B cell (primary cell): ENCODE results near the gene STX4. TPM values are rescaled to one million over a fixed set of nuclear protein-coding genes. Genes with fewer than 3 reads are reported as not detected.

ENCODE experiments used
- ATAC-seq: fragments of 200-7000 bp; cut with Tn5 transposase; one replicate; pipeline ENCODE4 v1.10.0; 2021; ENCODE audit warnings: low read depth, mild to moderate bottlenecking, moderate number of reproducible peaks, moderate library complexity
- CTCF ChIA-PET: fragments of 350-600 bp; sonication (Branson Sonifier 250); formaldehyde crosslinking; loops from one replicate; lab custom pipeline; 2021; ENCODE audit warnings: antibody characterized with exemption, inconsistent platforms; lab: Charles Lee
- POLR2A ChIA-PET: fragments of 350-600 bp; sonication (Branson Sonifier 250); formaldehyde crosslinking; loops from one replicate; lab custom pipeline; 2021; ENCODE audit warnings: antibody characterized with exemption; lab: Charles Lee
- DNase-seq: peaks from one replicate; pipeline ENCODE4 v3.0.0; 2013
- H2AFZ ChIP-seq: 2 replicates; pipeline ENCODE4 v1.6.1; 2012; ENCODE audit warnings: mild to moderate bottlenecking, low read depth, low read length; ENCODE audit not compliant: insufficient read depth, poor library complexity, severe bottlenecking
- H3K27ac ChIP-seq, 2 donors: 1 replicate in 1 of 2; 2 replicates in 1 of 2; pipeline ENCODE4 v1.5.1; 2012 to 2013; ENCODE audit warnings: low read length in 2 of 2, mild to moderate bottlenecking in 2 of 2, moderate library complexity in 1 of 2
- H3K27me3 ChIP-seq, 4 experiments: fragments of 200-600 bp in 1 of 4; sonication (generic) in 1 of 4; replicated peaks in 1 of 4; 1 replicate in 2 of 4; 2 replicates in 2 of 4; pipeline versions ENCODE4 v1.6.1 to v1.7.0; 2013 to 2016; ENCODE audit warnings: low read length in 3 of 4, mild to moderate bottlenecking in 2 of 4, mixed read lengths in 1 of 4, moderate library complexity in 1 of 4; ENCODE audit not compliant: insufficient read depth in 4 of 4, control insufficient read depth in 3 of 4; ENCODE audit errors: control extremely low read depth in 1 of 4
- H3K36me3 ChIP-seq, 2 experiments: replicated peaks in 1 of 2; 1 replicate in 1 of 2; 2 replicates in 1 of 2; pipeline versions ENCODE4 v1.6.1 to v1.7.1; 2013; ENCODE audit warnings: low read length in 1 of 2; ENCODE audit not compliant: insufficient read depth in 2 of 2, control insufficient read depth in 1 of 2; ENCODE audit errors: control extremely low read depth in 1 of 2, extremely low read depth in 1 of 2
- H3K4me1 ChIP-seq, 2 donors: fragments of 200-600 bp in 1 of 2; sonication (generic) in 1 of 2; 1 replicate in 1 of 2; 2 replicates in 1 of 2; pipeline versions ENCODE4 v1.5.1 to v1.6.1; 2013 to 2017; ENCODE audit warnings: low read length in 2 of 2; ENCODE audit not compliant: control insufficient read depth in 2 of 2, insufficient read depth in 2 of 2
- H3K4me2 ChIP-seq: replicated peaks from 2 replicates; pipeline ENCODE3; 2012; ENCODE audit warnings: mild to moderate bottlenecking, low read depth, low read length; ENCODE audit not compliant: poor library complexity, severe bottlenecking
- H3K4me3 ChIP-seq, 5 experiments: fragments of 200-600 bp in 1 of 5; sonication (generic) in 1 of 5; 1 replicate in 3 of 5; 2 replicates in 2 of 5; pipeline versions ENCODE4 v1.5.1 to v1.7.0; 2011 to 2016; ENCODE audit warnings: low read length in 4 of 5, mild to moderate bottlenecking in 4 of 5, low read depth in 2 of 5, control low read depth in 1 of 5, moderate library complexity in 1 of 5; ENCODE audit not compliant: insufficient read depth in 1 of 5; ENCODE audit errors: control extremely low read depth in 1 of 5, extremely low read depth in 1 of 5
- H3K79me2 ChIP-seq: fragments of 200-600 bp; sonication (generic); one replicate; pipeline ENCODE4 v1.6.0; 2016; ENCODE audit warnings: low read length; ENCODE audit not compliant: control insufficient read depth, insufficient read depth
- H3K9ac ChIP-seq: fragments of 200-600 bp; sonication (generic); 2 replicates; pipeline ENCODE4 v1.6.1; 2017; ENCODE audit warnings: mild to moderate bottlenecking, low read length, moderate library complexity
- H3K9me3 ChIP-seq, 3 donors: one replicate each; pipeline versions ENCODE4 v1.6.1 to v1.7.1; 2013; ENCODE audit warnings: low read length in 2 of 3; ENCODE audit not compliant: control insufficient read depth in 2 of 3, insufficient read depth in 1 of 3; ENCODE audit errors: control extremely low read depth in 1 of 3
- H4K20me1 ChIP-seq: 2 replicates; pipeline ENCODE4 v1.6.0; 2012; ENCODE audit warnings: mild to moderate bottlenecking, low read length; ENCODE audit not compliant: insufficient read depth, control insufficient read depth, poor library complexity, severe bottlenecking
- H3K27ac Mint-ChIP-seq: one replicate; pipeline ENCODE4 v1.8.0; 2021; ENCODE audit warnings: mixed read lengths
- H3K27me3 Mint-ChIP-seq: one replicate; pipeline ENCODE4 v1.8.0; 2021; ENCODE audit warnings: mixed read lengths
- H3K4me1 Mint-ChIP-seq: one replicate; pipeline ENCODE4 v1.8.0; 2021; ENCODE audit warnings: mixed read lengths
- H3K4me3 Mint-ChIP-seq: one replicate; pipeline ENCODE4 v1.8.0; 2021; ENCODE audit warnings: mixed read lengths
- H3K9me3 Mint-ChIP-seq: one replicate; pipeline ENCODE4 v1.8.0; 2022; ENCODE audit warnings: mixed read lengths; ENCODE audit not compliant: insufficient read depth
- EZH2 ChIP-seq: IDR thresholded peaks from 2 replicates; pipeline ENCODE4 v1.6.1; 2012; ENCODE audit warnings: borderline replicate concordance, low read depth, mild to moderate bottlenecking, moderate library complexity, low read length; ENCODE audit not compliant: insufficient read depth, poor library complexity, severe bottlenecking
- WGBS: methylation state at CpG from one replicate; pipeline ENCODE4 v1.1.5; 2013; ENCODE audit warnings: missing lambda C conversion rate; ENCODE audit not compliant: insufficient coverage; 5-methylcytosine and 5-hydroxymethylcytosine counted together
- intact Hi-C: fragments of 100-400 bp; cut with micrococcal nuclease; formaldehyde crosslinking; loops from one replicate; pipeline ENCODE4 v1.10.0; 2022
- polyA plus RNA-seq: library from polyadenylated mRNA; depleted of rRNA; stranded (reverse); fragments of >200 nt; gene quantifications from 2 replicates; pipeline ENCODE4 v1.2.3, GENCODE V29; 2012
- total RNA-seq, 2 donors: library from RNA; stranded (reverse); fragments of 120-200 nt in 1 of 2; gene quantifications; 1 replicate in 1 of 2; 2 replicates in 1 of 2; pipeline versions ENCODE4 v1.2.3 to v1.2.4, GENCODE V29; 2013 to 2022
- TF ChIP-seq, protein P1 (sequence below): fragments of 200-600 bp; IDR thresholded peaks from one replicate; pipeline ENCODE4 v1.8.0; 2022; ENCODE audit warnings: antibody characterized with exemption, mild to moderate bottlenecking

STX4 gene
- total and polyA plus RNA-seq, 2 donors (not counting 1 experiment from before 2014, with no cell fraction given), result 120 to 133 TPM

DNA sequence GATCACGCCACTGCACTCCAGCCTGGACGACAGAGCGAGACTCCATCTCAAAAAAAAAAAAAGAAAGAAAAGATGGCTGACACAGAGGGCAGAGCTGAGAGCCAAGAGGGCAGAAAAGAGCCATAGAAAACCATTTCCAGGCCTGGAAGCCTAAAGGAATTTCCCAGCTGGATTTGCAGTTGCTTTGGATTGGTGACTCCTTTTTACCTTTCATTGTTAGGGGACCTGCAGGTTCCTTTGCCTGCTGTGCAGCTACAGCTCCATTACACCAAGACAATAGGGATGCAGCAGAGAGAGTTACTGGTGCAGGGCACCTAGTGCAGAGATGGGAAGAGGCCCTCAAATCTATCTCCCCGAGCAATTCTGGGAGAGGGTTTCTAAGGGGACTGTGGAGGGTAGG, 22.3 kb downstream of the STX4 start:
- Histone ChIP-seq H3K27me3 (no peaks in the 10 kb centered on the region), H3K4me2 (no peak overlapping the region), H3K4me1 (no peaks in the 10 kb centered on the region), H3K79me2 (no peaks in the 10 kb centered on the region), H3K9ac (no peak overlapping the region), H3K36me3 (peaks cover 0 to 5% of the 10 kb centered on the region in 2 experiments), H3K27ac (no peak overlapping the region), H3K9me3 (no peaks in the 10 kb centered on the region), H2AFZ (no peak overlapping the region), H4K20me1 (no peaks in the 10 kb centered on the region), H3K4me3 (no peak overlapping the region)
- WGBS, result 96% methylated on average over 4 of the region's 4 CpGs
- DNase-seq (no peak), ATAC-seq (no peak)
- TF ChIP-seq EZH2, result no peak
- TF ChIP-seq, protein P1, sequence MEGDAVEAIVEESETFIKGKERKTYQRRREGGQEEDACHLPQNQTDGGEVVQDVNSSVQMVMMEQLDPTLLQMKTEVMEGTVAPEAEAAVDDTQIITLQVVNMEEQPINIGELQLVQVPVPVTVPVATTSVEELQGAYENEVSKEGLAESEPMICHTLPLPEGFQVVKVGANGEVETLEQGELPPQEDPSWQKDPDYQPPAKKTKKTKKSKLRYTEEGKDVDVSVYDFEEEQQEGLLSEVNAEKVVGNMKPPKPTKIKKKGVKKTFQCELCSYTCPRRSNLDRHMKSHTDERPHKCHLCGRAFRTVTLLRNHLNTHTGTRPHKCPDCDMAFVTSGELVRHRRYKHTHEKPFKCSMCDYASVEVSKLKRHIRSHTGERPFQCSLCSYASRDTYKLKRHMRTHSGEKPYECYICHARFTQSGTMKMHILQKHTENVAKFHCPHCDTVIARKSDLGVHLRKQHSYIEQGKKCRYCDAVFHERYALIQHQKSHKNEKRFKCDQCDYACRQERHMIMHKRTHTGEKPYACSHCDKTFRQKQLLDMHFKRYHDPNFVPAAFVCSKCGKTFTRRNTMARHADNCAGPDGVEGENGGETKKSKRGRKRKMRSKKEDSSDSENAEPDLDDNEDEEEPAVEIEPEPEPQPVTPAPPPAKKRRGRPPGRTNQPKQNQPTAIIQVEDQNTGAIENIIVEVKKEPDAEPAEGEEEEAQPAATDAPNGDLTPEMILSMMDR, result no peak
- intact Hi-C loops, result no loop called here
- H3K27me3 Mint-ChIP-seq, result no peaks in the 10 kb centered on the region
- H3K4me3 Mint-ChIP-seq, result no peak overlapping the region
- no peaks in the 10 kb centered on the region for H3K9me3 Mint-ChIP-seq
- H3K4me1 Mint-ChIP-seq, result no peaks in the 10 kb centered on the region
- no peak overlapping the region for H3K27ac Mint-ChIP-seq
- POLR2A ChIA-PET, result no interaction called here
- CTCF ChIA-PET, result no interaction called here

DNA sequence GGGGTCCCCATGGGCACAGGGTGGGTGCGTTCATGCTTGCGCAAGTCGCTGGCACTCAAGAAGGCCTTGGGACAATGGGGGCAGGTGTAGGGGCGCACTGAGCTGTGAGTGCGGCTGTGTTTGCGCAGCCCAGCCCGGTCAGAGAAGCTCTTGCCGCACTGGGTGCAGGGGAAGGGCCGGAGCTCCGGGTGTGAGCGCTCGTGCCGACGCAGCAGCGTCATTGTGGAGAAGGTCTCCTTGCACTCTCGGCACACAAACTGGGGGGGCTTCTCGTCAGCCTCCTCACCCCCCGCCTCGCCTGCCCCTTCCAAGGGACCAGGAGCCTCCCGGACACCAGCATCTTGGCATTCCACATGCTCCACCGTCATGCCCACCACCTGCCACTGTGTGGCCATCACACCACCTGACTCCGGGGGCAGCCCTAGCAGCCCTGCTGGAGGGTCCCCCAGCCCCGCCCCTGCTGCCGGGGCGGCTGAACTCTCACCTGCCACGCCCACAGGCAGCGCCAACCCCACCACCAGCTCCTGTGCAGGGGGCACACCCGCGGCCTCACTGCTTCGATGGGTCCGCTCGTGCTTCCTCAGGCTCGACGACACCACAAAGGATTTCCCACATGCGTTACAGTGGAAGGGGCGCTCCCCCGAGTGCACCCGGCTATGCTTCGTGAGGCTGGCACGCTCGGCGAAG, 27.9 kb downstream of the STX4 start:
- no peak for TF ChIP-seq EZH2
- TF ChIP-seq, protein P1, result no peak
- Histone ChIP-seq H3K27ac (no peak overlapping the region), H3K4me3 (no peak overlapping the region), H3K4me2 (no peak overlapping the region), H3K36me3 (peaks cover 0 to 22% of the 10 kb centered on the region in 2 experiments), H4K20me1 (no peaks in the 10 kb centered on the region), H3K9ac (no peak overlapping the region), H3K27me3 (no peaks in the 10 kb centered on the region), H2AFZ (no peak overlapping the region), H3K4me1 (no peaks in the 10 kb centered on the region), H3K79me2 (no peaks in the 10 kb centered on the region), H3K9me3 (no peaks in the 10 kb centered on the region)
- Mint-ChIP-seq H3K27ac (no peak overlapping the region), H3K9me3 (no peaks in the 10 kb centered on the region), H3K4me1 (peaks cover 6% of the 10 kb centered on the region), H3K4me3 (no peak overlapping the region), H3K27me3 (no peaks in the 10 kb centered on the region)
- intact Hi-C loops, result no loop called here
- POLR2A ChIA-PET, result no interaction called here
- 97% methylated on average over 42 of the region's 42 CpGs for WGBS
- DNase-seq (no peak), ATAC-seq (no peak)
- CTCF ChIA-PET, result no interaction called here
